Ishikawa (cell line): Measurements from ENCODE around the gene KIRREL3.

ENCODE experiments used
- EGR1 ChIP-seq: IDR thresholded peaks from 2 replicates; pipeline ENCODE4 v1.6.1; 2012
- EP300 ChIP-seq: IDR thresholded peaks from 2 replicates; pipeline ENCODE4 v1.6.1; 2012; ENCODE audit warnings: borderline replicate concordance
- MAX ChIP-seq: IDR thresholded peaks from 2 replicates; pipeline ENCODE4 v1.6.1; 2012
- NFIC ChIP-seq: IDR thresholded peaks from 2 replicates; pipeline ENCODE4 v1.6.1; 2012
- RAD21 ChIP-seq: IDR thresholded peaks from 2 replicates; pipeline ENCODE4 v1.6.1; 2012; ENCODE audit warnings: low read depth
- REST ChIP-seq: IDR thresholded peaks from 2 replicates; pipeline ENCODE4 v1.6.1; 2012; ENCODE audit warnings: low read depth, mild to moderate bottlenecking
- TAF1 ChIP-seq: IDR thresholded peaks from 2 replicates; pipeline ENCODE4 v1.6.1; 2012; ENCODE audit warnings: low read depth, mild to moderate bottlenecking
- TCF12 ChIP-seq: IDR thresholded peaks from 2 replicates; pipeline ENCODE4 v1.6.1; 2012; ENCODE audit warnings: low read depth
- TEAD4 ChIP-seq: IDR thresholded peaks from 2 replicates; pipeline ENCODE4 v1.6.1; 2012
- YY1 ChIP-seq: IDR thresholded peaks from 2 replicates; pipeline ENCODE4 v1.6.1; 2012; ENCODE audit warnings: low read depth

- TF ChIP-seq EP300 = no peak
- no peak for TF ChIP-seq RAD21
- no peak for TF ChIP-seq NFIC
- no peak for TF ChIP-seq TAF1
- no peak for TF ChIP-seq TEAD4
- TF ChIP-seq YY1 = no peak
- TF ChIP-seq MAX = no peak
- no peak for TF ChIP-seq TCF12
- no peak for TF ChIP-seq EGR1
- no peak for TF ChIP-seq REST
Measured at GRCh38 chr11:126815111-126815510, 185.5 kb downstream of the KIRREL3 start.
